NB4 (cell line): ENCODE results near the gene DKK1.

Experiments used
- DNase-seq: peaks from one replicate; pipeline ENCODE4 v3.0.0; 2010; ENCODE audit warnings: low read depth
- H3K4me3 ChIP-seq: one replicate; pipeline ENCODE4 v1.5.1; 2011; ENCODE audit warnings: mild to moderate bottlenecking, low read depth, low read length, moderate library complexity
- CTCF ChIP-seq: IDR thresholded peaks from one replicate; pipeline ENCODE4 v1.5.1; 2012; ENCODE audit warnings: low read depth, low read length
- MAX ChIP-seq: IDR thresholded peaks from 2 replicates; pipeline ENCODE4 v1.6.1; 2011; ENCODE audit warnings: low read depth, low read length
- MYC ChIP-seq: IDR thresholded peaks from 2 replicates; pipeline ENCODE4 v1.6.1; 2011; ENCODE audit warnings: low read depth, low read length
- POLR2A ChIP-seq: IDR thresholded peaks from 2 replicates; pipeline ENCODE4 v1.6.1; 2011; ENCODE audit warnings: mild to moderate bottlenecking; ENCODE audit not compliant: insufficient read length; ENCODE audit errors: extremely low read depth

The DKK1 gene

DNA sequence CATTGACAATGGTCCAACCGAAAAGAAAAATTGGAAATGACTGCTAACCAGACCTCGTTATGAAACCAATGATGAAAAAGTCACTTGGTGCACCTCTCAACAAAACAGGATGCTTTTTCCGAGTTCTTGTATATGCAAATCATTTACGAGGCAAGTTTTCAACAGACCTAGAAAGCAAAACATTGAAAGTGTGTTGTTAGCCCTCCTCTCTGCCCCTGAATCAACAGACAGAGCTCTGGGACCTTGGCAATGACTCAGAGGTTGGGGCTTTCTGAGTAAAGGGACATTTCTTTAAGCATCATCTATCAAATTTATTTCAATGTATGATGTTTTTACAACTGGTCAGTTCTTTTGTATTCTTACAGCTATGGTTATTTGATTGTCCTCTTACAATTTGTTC is 16.3 kb upstream of the DKK1 start:
- DNase-seq: no peak
- no peak overlapping the region for H3K4me3 ChIP-seq
- TF ChIP-seq POLR2A (no peak), CTCF (no peak), MAX (no peak), MYC (no peak)

GRCh38 chr10:52300599-52301277 is 13.3 kb upstream of the DKK1 start:
- TF ChIP-seq MAX (no peak), MYC (no peak)
- DNase-seq: no peak
- no peak overlapping the region for H3K4me3 ChIP-seq

DNA sequence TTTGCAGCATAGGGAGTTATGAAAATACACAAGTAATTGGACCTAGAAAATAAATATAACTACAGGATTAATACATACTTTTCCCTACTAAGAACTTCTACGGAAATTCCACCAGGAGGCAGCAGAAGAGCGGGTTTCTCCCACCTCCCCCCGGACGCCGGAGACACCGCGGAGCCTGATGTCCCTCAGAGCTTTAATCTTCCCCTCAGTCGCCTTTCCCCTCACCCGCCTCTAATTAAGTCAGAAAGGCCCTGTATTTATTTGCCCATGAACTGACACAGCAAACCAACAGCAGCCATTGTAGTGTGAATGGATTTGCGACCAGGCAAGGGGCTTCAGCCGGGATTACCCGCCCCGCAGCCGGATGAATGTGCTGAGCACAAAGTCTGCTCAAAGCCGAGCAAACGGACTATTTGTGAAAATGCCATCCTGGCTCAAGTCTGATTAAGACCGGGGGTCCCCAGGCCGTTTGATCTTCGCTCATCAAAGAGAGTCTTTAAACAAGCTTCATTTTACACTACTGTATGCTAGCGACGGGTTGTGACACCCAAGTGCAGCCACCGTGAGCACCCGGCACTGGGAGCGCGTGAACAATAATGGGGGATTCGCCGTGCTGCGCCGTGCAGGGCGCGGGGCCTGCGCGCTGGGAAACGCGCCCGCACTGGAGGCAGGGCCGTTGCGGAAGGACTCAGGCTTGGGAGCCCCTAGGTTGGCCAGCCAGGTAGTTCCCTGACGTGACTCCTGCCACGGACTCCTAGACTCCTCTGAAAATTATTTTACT is 5.6 kb upstream of the DKK1 start:
- no peak overlapping the region for H3K4me3 ChIP-seq
- TF ChIP-seq CTCF (peak; percentile 39), MAX (no peak), MYC (no peak)
- DNase-seq: peak; percentile 65

DNA sequence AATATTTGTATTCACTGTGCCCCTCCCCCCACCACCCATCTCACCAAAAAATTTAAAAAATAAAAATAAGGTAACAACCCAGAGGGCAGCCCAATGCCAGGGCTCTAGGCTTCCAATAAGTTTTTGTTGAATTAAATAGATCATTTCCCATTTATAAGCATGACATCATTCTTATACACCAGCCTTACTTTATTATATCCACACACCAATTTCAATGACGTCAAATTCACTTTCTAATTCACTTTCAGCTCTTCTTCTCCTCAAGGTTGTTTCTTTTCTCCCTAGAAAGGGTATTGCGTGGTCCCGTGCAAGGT is 1.2 kb upstream of the DKK1 start:
- H3K4me3 ChIP-seq: no peak overlapping the region
- DNase-seq: no peak
- TF ChIP-seq MYC (no peak), CTCF (no peak), MAX (no peak), POLR2A (no peak)

DNA sequence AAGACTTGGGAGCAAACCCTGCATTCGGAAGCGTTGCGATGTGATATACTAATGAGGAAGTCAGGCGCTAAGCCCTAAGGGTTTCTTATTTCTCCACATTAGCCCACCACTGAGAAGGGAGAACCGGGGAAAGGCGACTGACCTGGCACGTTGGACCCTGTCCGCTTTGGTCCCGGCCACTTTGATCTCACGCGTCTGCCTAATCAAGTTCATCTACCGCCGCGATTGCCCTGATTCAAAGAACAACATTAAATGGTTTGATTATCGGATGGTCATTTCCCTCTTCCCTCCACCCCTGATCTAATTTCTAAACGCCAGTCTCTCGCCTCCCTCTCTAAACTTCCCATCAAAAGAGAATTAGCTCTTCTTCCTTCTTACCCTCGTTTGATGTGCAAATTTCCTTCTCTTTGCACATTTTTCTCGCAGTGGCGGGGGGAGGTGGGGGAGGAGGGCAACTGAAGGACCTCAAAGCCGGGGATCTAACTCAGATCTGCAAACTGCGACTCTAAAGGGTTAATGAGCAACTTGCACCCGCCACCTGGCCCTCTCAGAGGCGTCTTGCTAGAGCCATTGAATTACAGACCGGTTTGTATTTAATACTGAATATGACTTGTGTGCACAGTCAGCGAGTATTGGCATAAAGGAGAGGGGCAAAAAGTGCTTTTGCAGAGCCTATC is 687 bp upstream of the DKK1 start:
- TF ChIP-seq POLR2A: no peak
- TF ChIP-seq CTCF: no peak
- TF ChIP-seq MYC: no peak
- TF ChIP-seq MAX: no peak
- no peak overlapping the region for H3K4me3 ChIP-seq
- no peak for DNase-seq

DNA sequence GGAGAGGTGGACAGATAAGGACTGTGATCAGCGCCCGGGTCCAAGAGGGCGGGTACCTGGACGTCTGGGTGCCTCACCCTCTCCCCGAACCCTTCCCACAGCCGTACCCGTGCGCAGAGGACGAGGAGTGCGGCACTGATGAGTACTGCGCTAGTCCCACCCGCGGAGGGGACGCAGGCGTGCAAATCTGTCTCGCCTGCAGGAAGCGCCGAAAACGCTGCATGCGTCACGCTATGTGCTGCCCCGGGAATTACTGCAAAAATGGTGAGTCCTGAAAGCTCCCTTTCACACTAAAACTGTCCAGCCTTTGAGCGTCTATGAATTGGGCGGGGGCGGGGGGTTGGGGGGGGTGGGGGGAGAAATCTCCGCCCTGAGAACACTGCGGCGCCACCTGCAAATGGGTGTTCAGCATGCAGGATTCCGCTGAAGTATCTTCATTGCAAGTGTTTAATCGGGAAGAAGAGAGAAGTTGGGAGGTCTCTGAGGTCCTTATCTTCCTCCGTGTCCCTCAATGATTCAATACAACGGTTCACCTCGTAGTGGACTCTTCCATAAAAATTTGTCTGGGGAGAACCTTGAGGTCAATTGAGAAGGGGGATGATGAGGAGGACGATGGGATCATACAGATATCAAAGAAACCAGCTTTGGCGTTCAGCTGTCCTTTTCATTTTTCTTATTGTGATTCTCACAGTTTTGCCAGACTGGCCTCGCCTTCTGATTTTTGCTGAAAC is 906 bp downstream of the DKK1 start:
- TF ChIP-seq CTCF (no peak), MAX (no peak), POLR2A (no peak), MYC (no peak)
- no peak for DNase-seq
- no peak overlapping the region for H3K4me3 ChIP-seq
